OCI-LY1 (cell line): ENCODE data around the gene SPIRE2.

Experiments
- H2AFZ ChIP-seq: fragments of 200-600 bp; sonication (generic), shearing (Covaris generic); 2 replicates; pipeline ENCODE4 v1.6.0; 2014; ENCODE audit warnings: antibody characterized with exemption, mild to moderate bottlenecking, low read length
- H3F3A ChIP-seq: fragments of 200-600 bp; sonication (generic), shearing (Covaris generic); 2 replicates; pipeline ENCODE4 v1.6.0; 2014; ENCODE audit warnings: mild to moderate bottlenecking, antibody characterized with exemption, low read length, moderate library complexity; ENCODE audit not compliant: insufficient read depth
- H3K27ac ChIP-seq: fragments of 200-600 bp; sonication (generic); 2 replicates; pipeline ENCODE4 v1.5.1; 2014; ENCODE audit warnings: low read length, mixed run types, mild to moderate bottlenecking, low read depth; ENCODE audit not compliant: poor library complexity, severe bottlenecking
- H3K27me3 ChIP-seq: fragments of 200-600 bp; sonication (generic); 2 replicates; pipeline ENCODE4 v1.6.0; 2014; ENCODE audit warnings: antibody characterized with exemption, mild to moderate bottlenecking, low read length, moderate library complexity; ENCODE audit not compliant: insufficient read depth
- H3K36me3 ChIP-seq: fragments of 200-600 bp; sonication (generic); 2 replicates; pipeline ENCODE4 v1.6.1; 2014; ENCODE audit warnings: mild to moderate bottlenecking, antibody characterized with exemption, low read length, moderate library complexity, mixed read lengths; ENCODE audit not compliant: insufficient read depth
- H3K4me1 ChIP-seq: fragments of 200-600 bp; sonication (generic); 2 replicates; pipeline ENCODE4 v1.5.1; 2014; ENCODE audit warnings: mild to moderate bottlenecking, low read length, moderate library complexity; ENCODE audit not compliant: insufficient read depth, severe bottlenecking
- H3K4me2 ChIP-seq: fragments of 200-600 bp; sonication (generic), shearing (Covaris generic); 2 replicates; pipeline ENCODE4 v1.6.1; 2014; ENCODE audit warnings: low read length
- H3K4me3 ChIP-seq: fragments of 200-600 bp; sonication (generic); 2 replicates; pipeline ENCODE4 v1.5.1; 2014; ENCODE audit warnings: low read length, low read depth, mild to moderate bottlenecking, mixed read lengths; ENCODE audit not compliant: poor library complexity, severe bottlenecking
- H3K79me2 ChIP-seq: fragments of 200-600 bp; shearing (Covaris generic); 2 replicates; pipeline ENCODE4 v1.6.1; 2016; ENCODE audit warnings: mixed run types, low read length, mixed read lengths; ENCODE audit not compliant: insufficient read depth
- H3K9ac ChIP-seq: fragments of 200-600 bp; sonication (generic), shearing (Covaris generic); 2 replicates; pipeline ENCODE4 v1.6.1; 2014; ENCODE audit warnings: mild to moderate bottlenecking, low read length, mixed read lengths
- H3K9me2 ChIP-seq: fragments of 200-600 bp; sonication (generic), shearing (Covaris generic); 2 replicates; pipeline ENCODE4 v1.6.1; 2014; ENCODE audit warnings: low read depth, mild to moderate bottlenecking, low read length, mixed read lengths
- H3K9me3 ChIP-seq: fragments of 200-600 bp; shearing (Covaris generic); 2 replicates; pipeline ENCODE4 v1.6.1; 2014; ENCODE audit warnings: low read length, mixed read lengths
- H4K20me1 ChIP-seq: fragments of 200-600 bp; sonication (generic), shearing (Covaris generic); 2 replicates; pipeline ENCODE4 v1.6.0; 2016; ENCODE audit warnings: mild to moderate bottlenecking, low read length; ENCODE audit not compliant: insufficient read depth
- CTCF ChIP-seq: fragments of 200-600 bp; sonication (generic), shearing (Covaris generic); IDR thresholded peaks from 2 replicates; pipeline ENCODE4 v1.5.1; 2017; ENCODE audit warnings: mild to moderate bottlenecking, antibody characterized with exemption, low read length, moderate library complexity, mixed read lengths
- EZH2 ChIP-seq: fragments of 200-600 bp; sonication (generic), shearing (Covaris generic); IDR thresholded peaks from 2 replicates; pipeline ENCODE4 v1.8.0; 2017; ENCODE audit warnings: borderline replicate concordance, mixed run types, mild to moderate bottlenecking, antibody characterized with exemption, low read length, moderate library complexity, mixed read lengths

SPIRE2 gene

GRCh38 chr16:89909777-89910716 lies 81.8 kb downstream of the SPIRE2 start:
- H3K79me2 ChIP-seq = no peaks in the 10 kb centered on the region
- no peaks in the 10 kb centered on the region for H3K27me3 ChIP-seq
- no peak overlapping the region for H3K4me2 ChIP-seq
- H3K9me3 ChIP-seq = no peaks in the 10 kb centered on the region
- no peaks in the 10 kb centered on the region for H4K20me1 ChIP-seq
- peak; percentile 95 for TF ChIP-seq CTCF
- TF ChIP-seq EZH2 = no peak
- peaks cover 19% of the 10 kb centered on the region for H3K4me1 ChIP-seq
- no peaks in the 10 kb centered on the region for H3F3A ChIP-seq
- no peak overlapping the region for H2AFZ ChIP-seq
- H3K9me2 ChIP-seq = no peaks in the 10 kb centered on the region
- no peak overlapping the region for H3K4me3 ChIP-seq
- H3K36me3 ChIP-seq = peaks cover 68% of the 10 kb centered on the region
- no peak overlapping the region for H3K9ac ChIP-seq
- peak overlapping the region; percentile 86 for H3K27ac ChIP-seq

- TF ChIP-seq CTCF (no peak), EZH2 (no peak)
- peaks cover 60% of the 10 kb centered on the region for H3K36me3 ChIP-seq
- no peaks in the 10 kb centered on the region for H3F3A ChIP-seq
- H3K4me1 ChIP-seq = peaks cover 23% of the 10 kb centered on the region
- no peaks in the 10 kb centered on the region for H3K9me2 ChIP-seq
- no peak overlapping the region for H3K9ac ChIP-seq
- no peaks in the 10 kb centered on the region for H3K27me3 ChIP-seq
- H2AFZ ChIP-seq = no peak overlapping the region
- H3K79me2 ChIP-seq = no peaks in the 10 kb centered on the region
- no peak overlapping the region for H3K27ac ChIP-seq
- H3K4me3 ChIP-seq = no peak overlapping the region
- no peak overlapping the region for H3K4me2 ChIP-seq
- H3K9me3 ChIP-seq = no peaks in the 10 kb centered on the region
- no peaks in the 10 kb centered on the region for H4K20me1 ChIP-seq
These were observed 82.6 kb downstream of the SPIRE2 start for GRCh38 chr16:89910717-89911354.

GRCh38 chr16:89911375-89911774 lies 83.1 kb downstream of the SPIRE2 start:
- Histone ChIP-seq H3K9me3 (no peaks in the 10 kb centered on the region), H3K4me2 (no peak overlapping the region), H4K20me1 (no peaks in the 10 kb centered on the region), H2AFZ (no peak overlapping the region), H3K27ac (no peak overlapping the region), H3K36me3 (peaks cover 55% of the 10 kb centered on the region), H3K27me3 (no peaks in the 10 kb centered on the region), H3K79me2 (no peaks in the 10 kb centered on the region), H3K9ac (no peak overlapping the region), H3F3A (no peaks in the 10 kb centered on the region), H3K4me3 (no peak overlapping the region), H3K4me1 (peaks cover 23% of the 10 kb centered on the region), H3K9me2 (no peaks in the 10 kb centered on the region)
- TF ChIP-seq EZH2 (no peak), CTCF (no peak)
